Right lobe of liver (tissue), 4 donors: Measurements from ENCODE around the gene POLR2E.

ENCODE experiments used
- POLR2A ChIP-seq: fragments of 450-650 bp; IDR thresholded peaks from one replicate; pipeline ENCODE4 v1.6.1; 2017; ENCODE audit warnings: antibody characterized with exemption, mild to moderate bottlenecking
- TF ChIP-seq, protein P1 (sequence below), 4 donors: fragments of 200-600 bp in 3 of 4; fragments of 450-650 bp in 1 of 4; IDR thresholded peaks; one replicate each; pipeline versions ENCODE4 v1.5.1 to v1.8.0; 2016 to 2022; ENCODE audit warnings: antibody characterized with exemption in 4 of 4, mild to moderate bottlenecking in 2 of 4
- donor health status: DM: no; HTN: no; CAD: no.
- donor health status: DM: no; HTN: no; CAD: no.
- donor health status: DM: no; HTN: yes; CAD: no.

DNA sequence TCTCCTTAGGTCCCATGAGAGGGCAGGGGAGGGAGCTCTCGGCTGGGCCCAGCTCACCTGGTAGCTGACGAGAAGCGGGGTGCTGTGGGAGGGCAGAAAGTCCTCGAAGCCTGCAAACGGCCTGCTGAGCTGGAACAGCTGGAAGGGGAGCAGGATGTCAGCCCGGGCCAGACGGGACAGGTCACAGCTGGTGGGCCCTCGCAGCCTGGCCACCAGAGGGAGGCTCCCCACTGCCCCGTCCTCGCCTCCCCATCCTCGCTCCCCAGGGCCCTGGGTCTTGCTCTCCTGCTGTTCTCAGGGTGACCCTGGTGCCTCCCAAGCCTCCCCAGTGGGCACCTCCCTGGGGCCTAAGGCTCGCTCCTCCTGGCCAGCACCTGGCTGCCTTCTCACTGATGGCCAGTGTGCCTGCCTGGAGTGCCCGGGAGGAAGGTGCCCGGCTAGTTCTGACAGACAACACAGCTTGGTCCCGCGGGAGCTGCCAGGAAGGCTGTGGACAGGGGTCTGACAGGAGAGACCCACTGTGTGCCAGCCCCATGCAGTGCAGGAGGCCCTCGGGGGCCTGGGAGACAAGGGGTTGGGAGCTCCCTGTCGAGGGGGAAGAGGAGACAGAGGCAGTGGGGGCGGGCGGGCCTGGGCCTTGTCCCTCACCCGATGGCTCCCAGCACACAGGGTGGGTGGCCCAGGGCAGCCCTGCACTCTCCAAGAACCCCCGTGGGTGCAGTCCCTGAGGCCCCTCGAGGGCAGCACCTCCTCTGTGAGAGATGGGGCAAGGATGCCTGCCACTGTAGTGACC is 28.9 kb upstream of the POLR2E start:
- TF ChIP-seq, protein P1, sequence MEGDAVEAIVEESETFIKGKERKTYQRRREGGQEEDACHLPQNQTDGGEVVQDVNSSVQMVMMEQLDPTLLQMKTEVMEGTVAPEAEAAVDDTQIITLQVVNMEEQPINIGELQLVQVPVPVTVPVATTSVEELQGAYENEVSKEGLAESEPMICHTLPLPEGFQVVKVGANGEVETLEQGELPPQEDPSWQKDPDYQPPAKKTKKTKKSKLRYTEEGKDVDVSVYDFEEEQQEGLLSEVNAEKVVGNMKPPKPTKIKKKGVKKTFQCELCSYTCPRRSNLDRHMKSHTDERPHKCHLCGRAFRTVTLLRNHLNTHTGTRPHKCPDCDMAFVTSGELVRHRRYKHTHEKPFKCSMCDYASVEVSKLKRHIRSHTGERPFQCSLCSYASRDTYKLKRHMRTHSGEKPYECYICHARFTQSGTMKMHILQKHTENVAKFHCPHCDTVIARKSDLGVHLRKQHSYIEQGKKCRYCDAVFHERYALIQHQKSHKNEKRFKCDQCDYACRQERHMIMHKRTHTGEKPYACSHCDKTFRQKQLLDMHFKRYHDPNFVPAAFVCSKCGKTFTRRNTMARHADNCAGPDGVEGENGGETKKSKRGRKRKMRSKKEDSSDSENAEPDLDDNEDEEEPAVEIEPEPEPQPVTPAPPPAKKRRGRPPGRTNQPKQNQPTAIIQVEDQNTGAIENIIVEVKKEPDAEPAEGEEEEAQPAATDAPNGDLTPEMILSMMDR (IDR thresholded peaks at IDR 0.05): no peak
- no peak for TF ChIP-seq POLR2A
